IPS-NIHi7 (cell line): ENCODE results near the gene TSPEAR.
A peak's percentile ranks its signal among the peaks of the same experiment; 100 is the strongest.
"Not testable (repeated sequence)": the region's sequence is repeated elsewhere in the genome, so short reads cannot be mapped to it uniquely, and the experiment has no call there.

Experiments used
- DNase-seq: peaks from one replicate; pipeline ENCODE4 v3.0.0; 2012; ENCODE audit warnings: mixed read lengths; ENCODE audit errors: extremely low spot score

The TSPEAR gene

DNA sequence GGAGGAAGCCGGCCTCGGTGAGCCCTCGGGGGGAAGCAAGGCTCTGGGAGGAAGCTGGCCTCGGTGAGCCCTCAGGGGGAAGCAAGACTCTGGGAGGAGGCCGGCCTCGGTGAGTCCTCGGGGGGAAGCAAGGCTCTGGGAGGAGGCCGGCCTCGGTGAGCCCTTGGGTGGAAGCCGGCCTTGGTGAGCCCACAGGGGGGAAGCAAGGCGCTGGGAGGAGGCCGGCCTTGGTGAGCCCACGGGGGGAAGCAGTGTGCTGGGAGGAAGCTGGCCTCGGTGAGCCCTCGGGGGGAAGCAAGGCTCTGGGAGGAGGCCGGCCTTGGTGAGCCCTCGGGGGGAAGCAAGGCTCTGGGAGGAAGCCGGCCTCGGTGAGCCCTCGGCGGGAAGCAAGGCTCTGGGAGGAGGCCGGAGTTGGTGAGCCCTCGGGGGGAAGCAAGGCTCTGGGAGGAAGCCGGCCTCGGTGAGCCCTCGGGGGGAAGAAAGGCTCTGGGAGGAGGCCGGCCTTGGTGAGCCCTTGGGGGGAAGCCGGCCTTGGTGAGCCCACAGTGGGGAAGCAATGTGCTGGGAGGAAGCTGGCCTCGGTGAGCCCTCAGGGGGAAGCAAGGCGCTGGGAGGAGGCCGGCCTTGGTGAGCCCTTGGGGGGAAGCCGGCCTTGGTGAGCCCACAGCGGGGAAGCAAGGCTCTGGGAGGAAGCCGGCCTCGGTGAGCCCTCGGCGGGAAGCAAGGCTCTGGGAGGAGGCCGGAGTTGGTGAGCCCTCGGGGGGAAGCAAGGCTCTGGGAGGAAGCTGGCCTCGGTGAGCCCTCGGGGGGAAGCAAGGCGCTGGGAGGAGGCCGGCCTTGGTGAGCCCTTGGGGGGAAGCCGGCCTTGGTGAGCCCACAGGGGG is 208.1 kb downstream of the TSPEAR start:
- DNase-seq = not testable (repeated sequence)

DNA sequence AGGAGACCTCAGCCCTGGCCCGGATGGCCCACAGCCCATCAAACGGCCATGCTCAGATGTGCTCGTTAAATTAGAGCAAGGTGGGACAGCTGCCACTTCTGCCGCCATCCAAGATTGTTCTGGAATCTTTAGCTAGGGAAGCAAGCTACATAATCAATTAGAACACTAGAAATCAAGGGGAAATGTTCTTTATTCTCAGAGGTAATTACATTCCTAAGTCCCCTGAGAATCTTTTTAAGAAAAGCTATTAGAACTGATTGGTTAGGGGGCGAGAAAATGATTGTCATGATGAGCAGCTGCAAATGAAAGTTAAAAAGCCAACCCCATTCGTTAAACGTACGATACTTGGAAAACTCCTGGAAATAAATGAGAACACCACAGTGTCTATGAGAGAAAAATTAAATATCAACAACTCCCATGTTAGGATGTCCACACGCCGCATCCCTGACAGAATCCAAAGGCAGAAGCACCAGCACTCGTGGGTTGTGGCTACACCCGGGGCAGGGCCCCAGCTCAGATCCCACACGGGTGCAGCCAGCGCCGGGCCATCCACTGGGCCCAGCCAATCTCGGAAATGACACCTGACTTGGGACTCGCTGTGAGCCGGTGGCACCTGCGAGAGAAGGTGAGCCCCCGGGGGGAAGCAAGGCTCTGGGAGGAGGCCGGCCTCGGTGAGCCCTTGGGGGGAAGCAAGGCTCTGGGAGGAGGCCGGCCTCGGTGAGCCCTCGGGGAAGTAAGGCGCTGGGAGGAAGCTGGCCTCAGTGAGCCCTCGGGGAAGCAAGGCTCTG is 209.0 kb downstream of the TSPEAR start:
- DNase-seq = no peak

DNA sequence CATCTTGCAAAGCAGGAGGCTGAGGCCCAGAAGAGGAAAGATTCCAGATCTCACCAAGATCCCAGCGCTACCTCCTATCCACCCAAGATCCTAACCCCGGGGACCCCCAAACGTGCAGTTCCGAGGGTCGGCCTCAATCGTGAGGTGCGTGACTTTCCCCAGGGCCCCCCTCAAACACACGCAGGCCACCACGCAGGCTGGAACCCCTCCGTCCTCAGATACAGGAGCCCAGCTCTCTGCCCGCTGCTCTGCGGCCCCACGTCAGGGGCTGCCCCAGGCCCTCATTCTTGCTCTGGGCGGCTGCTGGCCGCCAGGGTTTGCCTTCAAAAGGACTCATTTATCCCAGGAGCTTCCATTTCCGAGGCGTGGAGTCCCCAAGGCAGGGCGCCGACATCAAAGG is 211.3 kb downstream of the TSPEAR start:
- no peak for DNase-seq

DNA sequence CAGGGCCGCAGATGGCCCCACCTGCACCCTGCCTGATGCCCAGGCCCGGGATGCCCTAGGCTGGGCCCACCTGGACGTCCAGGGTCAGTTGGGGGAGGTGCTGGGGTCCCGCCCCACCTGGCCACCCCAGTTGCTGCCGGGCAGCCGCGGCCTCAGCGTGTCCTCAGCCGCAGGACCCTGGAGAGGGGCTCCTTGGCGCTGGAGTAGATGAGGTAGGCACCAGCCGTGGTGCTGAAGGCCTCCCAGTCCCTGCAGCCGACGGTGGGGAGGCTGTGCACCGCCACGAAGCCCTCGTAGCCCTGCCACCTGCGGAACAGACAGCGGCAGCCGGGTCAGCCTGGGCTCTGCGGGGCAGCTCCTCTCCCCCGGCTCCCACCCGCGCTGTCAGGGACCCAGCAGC is 211.7 kb downstream of the TSPEAR start:
- DNase-seq = no peak

DNA sequence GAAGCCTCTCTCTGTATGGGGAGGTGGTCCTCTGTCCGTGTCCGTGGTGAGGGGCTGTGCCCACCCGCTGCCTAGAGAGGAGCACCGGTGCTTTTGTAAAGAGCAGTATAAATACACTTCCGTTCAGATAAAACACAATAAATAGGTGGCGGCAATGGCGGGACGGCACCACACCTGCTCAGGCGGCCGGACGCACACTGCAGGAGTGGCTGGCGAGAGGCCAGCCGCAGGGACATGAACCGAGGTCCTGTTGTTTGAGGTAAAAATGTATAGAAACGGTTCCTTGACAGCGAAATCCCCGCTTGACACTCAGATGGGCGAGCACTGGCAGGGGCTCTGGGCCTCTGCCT is 212.2 kb downstream of the TSPEAR start:
- DNase-seq = no peak

DNA sequence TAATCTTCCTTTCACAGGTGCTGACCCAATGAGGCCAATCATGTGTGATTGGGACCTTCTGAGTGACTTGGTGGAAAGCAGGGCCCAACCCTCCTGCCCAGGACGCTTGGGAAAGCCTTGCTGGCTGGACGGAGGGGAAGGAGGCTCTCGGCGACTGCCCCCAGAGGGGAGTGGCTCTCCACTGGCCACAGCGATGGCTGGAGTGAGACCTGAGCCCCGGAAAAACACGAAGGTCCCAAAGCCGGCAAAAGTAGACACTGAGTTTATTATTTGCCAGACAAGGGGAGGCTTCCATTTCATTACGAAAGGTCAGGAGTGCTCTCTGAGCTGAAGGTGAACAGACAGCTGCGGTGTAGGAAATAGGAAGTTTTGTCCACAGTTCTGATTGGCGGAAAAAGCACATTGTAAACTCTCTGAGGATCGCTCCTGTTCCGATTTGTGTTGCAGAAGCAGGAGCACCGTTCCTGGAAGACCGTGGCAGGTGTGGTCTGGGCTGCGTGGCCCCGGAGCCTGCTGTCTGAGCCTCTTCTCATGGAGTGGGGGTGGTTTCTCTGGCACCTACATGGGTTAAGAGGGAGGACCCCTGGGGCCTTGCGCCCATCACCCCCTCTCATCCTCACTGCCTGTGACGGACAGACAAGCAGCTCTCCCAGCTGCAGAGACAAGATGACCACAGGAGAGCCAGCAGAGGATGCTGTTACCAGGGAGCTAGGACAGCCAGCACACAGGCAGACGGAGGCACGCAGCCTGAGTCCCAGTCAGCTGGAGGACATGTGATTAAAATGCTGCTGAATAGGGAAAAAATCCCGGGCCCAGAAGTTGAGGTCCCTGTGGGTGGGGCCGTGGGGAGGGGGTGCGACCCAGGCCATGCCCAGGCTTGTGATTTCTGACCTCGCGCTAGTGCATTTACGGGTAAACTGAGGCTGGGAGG is 212.8 kb downstream of the TSPEAR start:
- DNase-seq = no peak

DNA sequence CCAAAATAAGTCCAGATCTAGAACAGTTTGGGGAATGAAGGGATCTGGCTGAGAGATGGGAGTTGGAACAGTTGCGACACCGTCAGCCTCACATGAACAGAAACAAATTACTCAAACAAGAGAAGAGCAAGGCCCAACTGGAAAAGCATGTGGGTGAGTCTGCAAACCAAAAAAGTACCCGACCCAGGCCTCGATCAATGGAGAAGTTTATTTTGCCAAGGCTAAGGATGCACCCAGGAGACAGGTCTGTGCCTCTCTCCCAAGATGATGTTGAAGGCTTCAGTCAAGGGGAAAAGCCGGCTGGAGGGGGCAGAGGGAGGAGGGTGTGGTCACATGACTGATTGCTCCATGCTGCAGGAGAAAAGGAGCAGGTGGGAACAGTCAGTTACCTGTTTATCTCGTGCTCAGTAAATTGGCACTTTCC is 213.7 kb downstream of the TSPEAR start:
- no peak for DNase-seq

DNA sequence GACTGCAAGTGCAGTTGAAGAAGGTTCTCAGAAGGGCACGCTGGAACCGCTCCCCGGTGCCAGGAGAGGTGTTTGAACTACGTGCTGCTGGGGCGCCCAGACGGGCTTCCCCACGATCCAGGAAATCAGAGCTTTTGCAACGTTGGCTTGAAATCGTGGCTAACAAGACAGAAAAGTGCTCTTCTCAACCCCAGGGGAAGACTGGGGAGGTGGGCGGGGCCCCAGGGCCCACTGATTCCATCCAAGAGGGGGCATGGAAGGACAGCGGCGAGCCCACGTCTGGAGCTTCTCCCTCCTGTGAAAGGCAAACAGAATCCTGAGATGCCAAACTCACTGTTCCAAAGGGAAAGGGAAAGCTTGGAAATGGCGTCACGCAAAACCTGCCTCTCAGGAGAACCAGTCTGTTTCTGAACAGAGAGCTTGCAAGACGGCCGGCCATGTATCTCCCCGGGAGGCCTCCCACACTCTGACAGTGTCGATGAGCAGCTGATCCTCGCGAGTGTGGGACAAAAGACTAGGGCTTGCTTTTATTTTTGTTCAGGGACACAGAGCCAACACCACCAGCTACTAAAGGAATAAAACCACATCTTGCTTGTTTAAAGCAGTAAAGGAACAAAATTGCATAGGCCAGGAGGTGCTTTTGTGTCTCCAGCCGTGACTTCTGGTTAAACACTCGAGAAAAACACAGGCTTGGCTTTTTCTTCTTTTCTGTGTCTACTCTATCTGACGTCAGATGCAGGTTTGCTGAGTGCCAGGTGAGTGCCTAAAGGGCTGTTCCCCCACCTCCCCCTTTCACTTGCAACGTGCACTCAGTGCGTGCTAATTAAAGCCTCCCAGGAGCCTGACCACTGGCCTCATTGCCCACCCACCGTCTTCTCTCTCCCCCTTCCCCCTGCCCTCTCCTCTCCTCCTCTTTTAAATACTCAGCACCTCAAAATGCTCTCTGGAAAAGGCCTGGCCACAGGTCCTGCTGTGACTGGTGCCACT is 214.5 kb downstream of the TSPEAR start:
- no peak for DNase-seq

DNA sequence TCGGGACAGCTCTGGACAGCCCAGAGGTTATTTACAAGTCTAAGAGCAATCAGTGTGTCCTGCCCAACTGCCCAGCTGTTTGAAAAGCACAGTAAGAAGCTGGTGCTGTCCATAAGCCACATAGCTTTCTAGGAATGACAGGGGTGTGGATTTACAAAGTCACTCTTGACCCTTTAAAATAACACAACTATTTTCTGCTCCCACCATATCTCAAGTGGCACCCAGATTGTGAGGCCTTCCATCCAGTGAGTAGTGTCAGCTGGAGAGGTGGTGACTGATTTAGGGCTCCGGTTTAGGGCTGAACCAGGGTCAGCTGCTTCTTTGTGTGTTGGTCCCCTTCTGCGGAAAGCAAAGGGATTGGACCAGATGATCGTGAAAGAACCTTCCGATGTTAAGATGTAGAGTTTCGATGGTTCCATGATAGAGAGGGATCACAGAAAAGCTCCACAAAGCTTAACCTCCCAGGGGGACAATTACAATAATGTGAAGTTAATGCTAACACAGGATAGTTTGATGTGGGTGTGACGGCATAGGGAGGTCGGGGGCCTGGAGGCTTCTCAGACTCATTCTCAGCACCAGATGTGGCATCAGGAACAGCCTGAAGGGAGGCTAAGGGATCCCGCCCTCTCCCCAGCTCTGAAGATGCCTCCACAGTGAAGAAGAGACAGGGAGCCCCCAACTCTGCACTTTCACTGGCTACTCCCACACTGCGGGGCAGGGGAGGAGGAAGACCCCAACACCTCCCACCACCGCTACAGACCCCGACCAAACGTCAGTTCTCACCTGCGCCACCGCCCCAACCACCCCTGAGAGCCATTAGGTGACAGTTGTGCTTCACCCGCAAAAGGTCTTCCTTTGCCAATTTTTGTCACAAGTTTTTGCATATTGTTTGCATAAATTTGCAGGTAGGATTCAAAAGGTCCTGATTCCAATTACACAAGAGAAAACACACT is 215.5 kb downstream of the TSPEAR start:
- DNase-seq = no peak

DNA sequence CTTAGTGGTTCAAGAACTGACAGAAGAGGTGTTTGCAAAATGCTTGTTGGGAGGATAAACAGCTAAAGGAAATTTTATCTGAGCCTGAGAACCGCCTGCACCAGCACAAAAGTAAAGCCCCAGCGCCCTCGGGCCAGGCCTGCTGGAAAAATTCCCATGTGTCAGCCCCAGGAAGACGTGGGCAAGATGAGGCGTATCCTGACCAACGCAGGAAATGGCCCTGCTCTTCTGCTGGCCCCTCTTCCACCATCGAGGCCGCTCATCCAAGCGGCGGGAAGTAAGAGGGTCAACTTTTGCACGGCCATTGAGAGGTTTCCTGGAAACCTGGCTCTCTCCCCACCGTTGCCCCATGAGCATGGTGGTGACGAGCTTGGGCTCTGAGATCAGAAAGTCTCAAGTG is 216.4 kb downstream of the TSPEAR start:
- DNase-seq = no peak

DNA sequence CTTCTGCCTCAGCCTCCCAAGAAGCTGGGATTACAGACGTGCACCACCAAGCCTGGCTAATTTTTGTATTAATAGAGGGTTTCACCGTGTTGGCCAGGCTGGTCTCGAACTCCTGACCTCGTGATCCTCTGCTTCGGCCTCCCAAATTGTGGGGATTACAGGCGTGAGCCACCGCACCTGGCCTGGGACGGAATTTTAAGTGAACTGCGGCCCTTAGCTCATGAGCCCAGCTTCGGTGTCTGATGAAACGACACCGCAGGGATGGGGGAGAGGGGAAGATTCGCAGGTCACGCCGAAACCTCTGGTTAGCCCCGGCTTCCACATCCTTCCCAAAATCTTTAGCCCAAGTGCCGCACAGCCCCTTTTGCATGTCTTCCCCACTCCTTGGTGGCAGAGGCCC is 217.0 kb downstream of the TSPEAR start:
- DNase-seq = no peak

DNA sequence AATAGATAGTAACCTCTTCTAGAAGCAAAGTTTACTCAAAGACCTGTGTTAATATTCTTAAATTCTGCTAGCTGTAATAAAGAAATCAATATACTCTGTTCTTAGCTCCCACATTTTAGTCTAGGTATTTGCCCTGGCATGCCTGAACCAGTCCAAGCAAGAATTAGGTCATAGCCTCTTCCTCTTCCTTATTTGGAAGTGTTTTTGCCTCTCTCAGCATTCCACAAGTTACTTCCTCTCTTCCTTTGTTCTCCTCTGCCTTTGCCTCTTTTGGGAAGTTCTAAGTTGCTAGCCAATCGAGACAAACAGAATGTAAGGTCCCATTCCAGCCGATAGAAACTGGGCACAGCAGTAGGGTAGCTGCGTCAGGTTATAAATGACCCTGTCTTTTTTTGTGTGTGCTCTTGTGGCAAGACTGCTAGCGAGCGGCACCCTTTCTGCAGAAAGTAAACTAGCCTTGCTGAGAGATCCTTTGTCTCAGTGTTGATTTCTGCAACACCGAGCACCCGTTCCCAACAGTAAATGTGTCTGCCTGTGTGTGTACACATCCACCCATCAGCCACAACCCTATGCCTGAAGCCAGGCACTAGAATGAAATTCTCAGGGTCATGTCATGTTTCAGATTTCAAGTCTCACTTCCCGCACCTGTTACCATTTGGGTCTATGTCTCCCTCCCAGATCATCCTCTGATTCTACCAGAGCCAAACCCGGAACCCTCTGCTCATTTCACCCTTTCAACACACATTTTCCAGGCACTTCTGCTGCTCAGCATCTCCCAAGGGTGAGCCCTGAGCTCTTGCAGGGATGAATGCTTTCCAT is 218.6 kb downstream of the TSPEAR start:
- DNase-seq = no peak

DNA sequence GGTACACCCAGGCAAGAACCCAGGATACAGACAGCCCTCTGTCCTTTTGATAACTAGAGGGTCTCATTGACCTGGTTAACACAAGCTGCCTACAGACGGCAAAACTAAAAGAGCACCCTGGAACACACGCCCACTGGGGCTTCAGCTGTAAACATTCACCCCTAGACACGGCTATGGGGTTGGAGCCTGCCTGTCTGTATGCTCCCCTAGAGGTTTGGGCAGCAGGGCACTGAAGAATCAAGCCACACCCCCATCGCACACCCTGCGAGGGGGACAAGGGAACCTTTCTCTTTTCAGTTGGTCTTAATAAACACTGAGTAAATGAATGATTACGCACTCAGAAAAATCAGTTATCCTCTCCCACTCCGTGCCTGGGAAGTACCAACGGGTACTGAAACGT is 220.6 kb downstream of the TSPEAR start:
- no peak for DNase-seq

DNA sequence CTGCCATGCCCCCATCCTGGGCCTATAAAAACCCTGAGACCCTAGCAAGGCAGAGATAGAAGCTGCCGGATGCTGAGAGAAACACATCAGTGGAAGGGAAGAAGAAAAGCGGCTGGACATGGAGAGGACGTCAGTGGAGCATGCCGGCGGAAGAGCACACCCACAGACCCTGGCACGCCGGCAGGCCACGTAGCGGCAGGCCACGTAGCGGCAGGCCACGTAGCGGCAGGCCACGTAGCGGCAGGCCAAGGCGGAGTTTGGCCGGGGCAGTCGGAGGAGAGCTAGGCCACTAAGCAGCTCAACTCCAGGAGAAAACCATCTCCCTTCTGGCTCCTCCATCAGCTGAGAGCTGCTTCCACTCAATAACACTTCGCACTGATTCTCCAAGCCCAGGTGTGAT is 221.0 kb downstream of the TSPEAR start:
- no peak for DNase-seq

DNA sequence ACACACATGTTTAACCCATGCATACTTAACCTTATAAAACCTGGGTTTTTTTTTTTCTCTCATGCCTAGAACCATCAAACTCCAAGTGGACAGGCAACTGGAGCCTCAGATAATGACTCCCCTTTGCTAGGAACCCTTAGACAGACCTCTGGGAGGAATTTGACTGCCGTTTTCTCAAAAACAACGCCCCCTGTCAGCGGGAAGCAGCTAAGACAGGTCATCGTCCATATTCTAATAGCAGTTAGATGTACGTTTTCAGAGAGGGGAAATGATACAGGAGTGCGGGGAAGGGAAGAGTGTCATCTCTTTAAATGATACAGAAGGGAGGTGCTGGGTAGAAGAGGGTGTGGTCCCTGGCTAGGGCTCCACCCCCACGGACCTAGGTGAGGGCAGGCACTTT is 221.4 kb downstream of the TSPEAR start:
- no peak for DNase-seq

DNA sequence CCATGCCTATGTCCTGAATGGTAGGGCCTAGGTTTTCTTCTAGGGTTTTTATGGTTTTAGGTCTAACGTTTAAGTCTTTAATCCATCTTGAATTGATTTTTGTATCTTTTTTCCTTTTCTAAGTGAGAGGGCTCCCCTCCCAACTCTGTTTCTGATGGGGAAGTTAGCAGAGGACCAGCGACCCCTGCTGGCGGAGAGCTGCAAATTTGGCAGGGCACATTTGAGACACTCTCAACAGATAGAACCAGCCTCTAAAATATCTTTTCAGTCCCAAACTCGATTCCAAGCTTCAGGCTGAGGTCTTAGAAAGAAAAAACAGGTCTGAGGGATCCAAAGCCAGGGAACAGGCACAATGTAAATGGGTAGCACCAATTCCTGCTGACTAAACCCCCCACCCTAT is 223.5 kb downstream of the TSPEAR start:
- DNase-seq = peak; percentile 67

DNA sequence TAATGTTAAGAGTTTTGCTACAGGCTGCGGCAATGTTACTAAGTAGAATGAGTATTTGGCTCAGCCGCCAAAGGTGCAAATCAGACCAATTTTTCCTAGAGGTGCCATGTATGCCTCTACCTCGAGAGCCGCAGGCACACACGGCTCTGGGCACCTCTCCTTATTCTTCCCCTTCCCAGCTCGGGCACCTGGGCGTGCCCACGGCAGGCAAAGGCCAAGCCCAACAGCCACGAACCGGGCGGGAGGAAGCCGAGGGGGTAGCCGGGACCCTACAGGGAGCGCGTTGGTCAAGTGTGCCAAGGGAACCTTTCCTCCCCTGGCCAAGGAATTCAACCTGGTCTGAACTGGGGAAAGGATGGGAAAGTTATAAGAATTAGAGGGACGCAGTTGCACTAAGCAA is 225.1 kb downstream of the TSPEAR start:
- no peak for DNase-seq

DNA sequence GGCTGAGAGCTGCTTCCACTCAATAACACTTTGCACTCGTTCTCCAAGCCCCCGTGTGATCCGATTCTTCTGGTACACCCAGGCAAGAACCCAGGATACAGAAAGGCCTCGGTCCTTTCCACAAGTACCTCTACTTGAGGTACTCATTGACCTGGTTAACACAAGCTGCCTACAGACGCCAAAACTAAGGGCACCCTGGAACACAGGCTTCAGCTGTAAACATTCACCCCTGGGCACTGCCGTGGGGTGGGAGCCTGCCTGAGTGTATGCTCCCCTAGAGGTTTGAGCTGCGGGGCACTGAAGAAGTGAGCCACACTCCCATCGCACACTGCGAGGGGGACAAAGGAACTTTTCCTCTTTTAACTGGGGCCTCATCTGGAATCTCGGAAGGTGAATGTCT is 225.6 kb downstream of the TSPEAR start:
- no peak for DNase-seq
